HUES64 (cell line): ENCODE results near the gene PSMA7. TPM values are rescaled to one million over a fixed set of nuclear protein-coding genes. Genes with fewer than 3 reads are reported as not detected.

Experiments
- H3K27ac ChIP-seq: 2 replicates; pipeline ENCODE4 v1.7.0; 2013; ENCODE audit warnings: low read depth, low read length, inconsistent platforms
- H3K27me3 ChIP-seq: 2 replicates; pipeline ENCODE4 v1.6.1; 2013; ENCODE audit warnings: mild to moderate bottlenecking, low read length; ENCODE audit not compliant: insufficient read depth
- H3K36me3 ChIP-seq: 2 replicates; pipeline ENCODE4 v1.6.1; 2013; ENCODE audit warnings: mild to moderate bottlenecking, low read length; ENCODE audit not compliant: insufficient read depth
- H3K4me1 ChIP-seq: 2 replicates; pipeline ENCODE4 v1.6.1; 2013; ENCODE audit warnings: mild to moderate bottlenecking, low read length, moderate library complexity; ENCODE audit not compliant: insufficient read depth
- H3K4me3 ChIP-seq: 2 replicates; pipeline ENCODE4 v1.5.1; 2013; ENCODE audit warnings: mild to moderate bottlenecking, low read length, moderate library complexity
- H3K9ac ChIP-seq: 2 replicates; pipeline ENCODE4 v1.6.1; 2013; ENCODE audit warnings: mild to moderate bottlenecking, low read depth, low read length
- H3K9me3 ChIP-seq: 2 replicates; pipeline ENCODE4 v1.6.1; 2013; ENCODE audit warnings: low read depth, low read length; ENCODE audit not compliant: insufficient read depth
- WGBS: fragments of 150-250, 120-280 bp; methylation state at CpG from one replicate; pipeline ENCODE4 v1.1.7; 2013; ENCODE audit warnings: missing lambda C conversion rate; 5-methylcytosine and 5-hydroxymethylcytosine counted together
- polyA plus RNA-seq, 2 experiments: library from polyadenylated mRNA; stranded (reverse); fragments of 50-300 nt; gene quantifications; one replicate each; pipeline ENCODE4 v1.2.3, GENCODE V29; 2013

Gene PSMA7
- 304 TPM for polyA plus RNA-seq (2013, experiment 1 of 2)
- 282 TPM for polyA plus RNA-seq (2013, experiment 2 of 2)

DNA sequence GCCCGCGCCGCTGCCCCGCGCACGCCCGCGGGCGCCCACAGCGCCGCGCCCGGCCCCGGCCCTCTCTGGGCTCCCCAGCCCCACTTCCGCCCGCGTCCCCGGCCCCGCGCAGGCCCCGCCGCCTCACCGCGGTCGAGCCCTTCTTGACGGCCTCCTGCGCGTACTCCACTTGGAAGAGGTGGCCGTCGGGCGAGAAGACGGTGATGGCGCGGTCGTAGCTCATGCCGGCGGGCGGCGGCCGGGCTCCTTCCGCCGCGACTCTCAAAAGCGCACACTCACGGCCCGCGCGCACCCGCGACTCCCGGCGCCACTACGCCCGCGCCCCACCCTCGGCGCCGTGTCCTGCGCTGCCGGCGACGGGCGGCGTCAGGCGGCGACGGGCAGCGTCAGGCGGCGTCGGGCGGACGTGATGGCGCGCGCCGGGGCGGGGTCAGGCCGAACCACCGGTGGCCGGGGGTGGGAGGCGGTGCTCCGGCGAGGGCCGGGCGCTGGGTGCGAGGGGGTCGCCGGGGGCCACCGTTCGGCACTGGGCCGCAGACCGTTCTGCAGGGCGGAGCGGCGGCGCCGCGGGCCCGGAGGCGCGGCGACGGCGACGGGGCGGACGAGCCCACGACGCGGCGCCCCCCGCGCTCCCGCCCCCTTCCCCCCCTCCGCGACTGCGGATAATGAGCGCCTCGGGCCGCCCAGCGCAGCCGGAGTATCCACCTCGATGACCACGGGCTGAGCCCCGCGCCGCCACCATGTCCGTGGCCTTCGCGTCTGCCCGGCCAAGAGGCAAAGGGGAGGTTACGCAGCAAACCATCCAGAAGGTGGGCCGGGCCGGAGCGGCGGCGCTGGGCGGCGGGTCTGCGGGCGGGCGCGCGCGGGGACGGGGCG is at the start of gene PSMA7, which contains the start of gene SS18L1:
TSS of gene PSMA7 (minus strand) at position 314 of the 876 bp plus-strand sequence. CDS start at position 223, 91 bp downstream.
TSS of gene SS18L1 (plus strand) at position 689 of the 876 bp plus-strand sequence. CDS start at position 741, 52 bp downstream.
- no peaks in the 10 kb centered on the region for H3K27me3 ChIP-seq
- H3K36me3 ChIP-seq, result peaks cover 41% of the 10 kb centered on the region
- under 1% methylated on average over 148 of the region's 148 CpGs for WGBS
- H3K9me3 ChIP-seq, result no peaks in the 10 kb centered on the region
- H3K9ac ChIP-seq, result peak within 1 kb of the TSS; percentile 93
- peak within 1 kb of the TSS; percentile 76; the same call in 1 of the 2 replicates for H3K27ac ChIP-seq
- H3K4me1 ChIP-seq, result peaks cover 9% of the 10 kb centered on the region
- peak within 1 kb of the TSS; percentile 66 for H3K4me3 ChIP-seq

DNA sequence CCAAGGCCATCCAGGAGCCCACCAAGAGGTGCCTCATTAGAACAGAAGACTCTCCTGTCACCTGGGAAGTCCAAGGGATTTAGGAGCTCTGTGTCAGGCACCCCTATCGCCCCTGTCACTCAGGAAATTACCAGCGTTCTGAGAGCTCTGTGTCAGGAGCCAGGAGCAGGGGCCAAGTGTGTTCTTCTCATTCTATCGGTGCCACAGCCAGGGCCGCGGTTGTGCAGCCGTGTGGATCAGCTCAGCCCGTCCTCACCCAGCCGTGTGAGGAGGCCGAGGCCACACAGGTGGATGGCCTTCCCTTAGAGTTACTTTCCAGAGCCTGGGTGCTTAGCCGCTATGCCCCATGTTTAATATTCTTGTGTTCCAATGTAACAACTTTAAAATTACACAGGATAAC is 49.4 kb upstream of the PSMA7 start:
- H3K27ac ChIP-seq, result no peak overlapping the region
- H3K36me3 ChIP-seq, result peaks cover 23% of the 10 kb centered on the region
- no peaks in the 10 kb centered on the region for H3K27me3 ChIP-seq
- WGBS, result 93% methylated on average over 9 of the region's 10 CpGs
- H3K9me3 ChIP-seq, result no peaks in the 10 kb centered on the region
- no peaks in the 10 kb centered on the region for H3K4me1 ChIP-seq
- no peak overlapping the region for H3K9ac ChIP-seq
- no peak overlapping the region for H3K4me3 ChIP-seq

DNA sequence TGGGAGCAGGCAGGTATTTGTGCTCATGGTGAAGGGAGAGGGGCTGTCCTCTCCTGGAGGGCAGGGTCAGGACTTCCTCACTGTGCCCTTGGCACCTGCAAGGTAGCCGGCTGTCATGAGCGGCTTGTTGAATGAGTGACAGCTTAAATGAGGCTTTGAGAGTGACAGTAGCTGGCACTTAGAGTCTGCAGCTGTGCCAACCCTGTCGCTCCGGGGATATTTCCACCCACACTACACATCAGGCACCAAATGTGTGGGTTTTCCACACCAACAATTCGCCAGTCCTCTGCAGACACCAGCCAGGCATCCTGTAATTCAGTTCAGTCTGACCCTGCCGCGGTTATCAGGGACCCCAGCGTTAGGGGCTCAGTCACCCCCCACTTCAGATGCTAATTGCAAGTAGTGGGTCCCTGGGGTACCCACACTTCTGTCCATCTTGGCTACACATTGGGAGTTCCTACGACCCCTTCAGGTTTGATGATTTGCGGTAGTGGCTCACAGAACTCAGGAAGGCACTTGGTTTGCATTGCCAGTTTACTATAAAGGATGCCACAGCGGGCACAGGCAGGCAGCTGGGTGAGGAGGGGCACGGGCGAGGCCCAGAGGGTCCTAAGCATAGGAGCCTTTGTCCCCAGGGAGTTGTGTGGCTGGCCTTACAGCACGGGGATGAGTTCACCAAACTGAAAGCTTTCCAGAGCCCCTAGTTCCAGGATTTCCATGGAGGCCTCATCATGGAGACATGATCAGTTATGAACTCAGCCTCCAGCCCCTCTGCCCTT is 48.8 kb upstream of the PSMA7 start:
- Histone ChIP-seq H3K36me3 (peaks cover 18% of the 10 kb centered on the region; the same call in 1 of the 2 replicates), H3K4me3 (no peak overlapping the region), H3K9ac (no peak overlapping the region), H3K27ac (no peak overlapping the region), H3K27me3 (no peaks in the 10 kb centered on the region), H3K9me3 (no peaks in the 10 kb centered on the region), H3K4me1 (no peaks in the 10 kb centered on the region)
- 93% methylated on average over 14 of the region's 14 CpGs for WGBS

DNA sequence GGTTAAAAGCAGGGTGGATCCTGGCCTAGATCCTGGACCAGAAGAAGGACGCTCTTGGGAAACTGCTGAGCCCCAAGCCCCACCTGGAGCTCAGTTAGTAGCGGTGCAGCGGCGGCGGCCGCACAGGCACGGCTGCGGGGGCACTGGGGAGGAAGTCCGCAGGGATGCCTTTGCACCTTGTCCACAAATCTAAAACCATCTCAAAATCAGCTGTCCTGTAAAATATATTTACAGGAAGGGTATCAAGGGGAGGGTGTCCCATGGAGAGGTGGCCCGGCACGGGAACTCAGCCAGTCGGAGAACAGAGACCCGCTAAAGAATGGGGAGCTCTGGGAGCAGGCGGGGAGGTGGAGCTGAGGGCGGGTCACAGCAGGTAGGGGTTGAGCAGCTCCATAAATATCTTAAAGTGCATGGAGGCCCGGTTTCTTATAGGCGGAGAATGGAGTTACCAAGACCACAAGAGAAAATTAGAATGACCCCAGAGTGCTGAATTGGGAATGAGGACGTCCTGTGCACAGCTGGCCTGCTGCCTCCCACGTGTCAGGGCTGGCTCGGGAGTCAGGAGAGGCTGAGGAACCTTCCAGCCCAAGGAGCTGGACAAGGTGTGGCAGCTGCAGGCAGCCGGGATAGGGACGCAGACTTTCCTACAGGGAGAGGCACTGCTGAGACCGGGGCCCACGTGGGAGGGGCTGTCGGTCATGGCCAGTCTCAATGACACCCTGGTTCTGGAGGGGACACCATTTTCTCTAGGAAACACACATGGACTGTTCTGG is 47.6 kb upstream of the PSMA7 start:
- 93% methylated on average over 24 of the region's 25 CpGs for WGBS
- Histone ChIP-seq H3K9me3 (no peaks in the 10 kb centered on the region), H3K27ac (no peak overlapping the region), H3K4me3 (no peak overlapping the region), H3K9ac (no peak overlapping the region), H3K27me3 (no peaks in the 10 kb centered on the region), H3K4me1 (no peaks in the 10 kb centered on the region), H3K36me3 (peaks cover 18% of the 10 kb centered on the region; the same call in 1 of the 2 replicates)

DNA sequence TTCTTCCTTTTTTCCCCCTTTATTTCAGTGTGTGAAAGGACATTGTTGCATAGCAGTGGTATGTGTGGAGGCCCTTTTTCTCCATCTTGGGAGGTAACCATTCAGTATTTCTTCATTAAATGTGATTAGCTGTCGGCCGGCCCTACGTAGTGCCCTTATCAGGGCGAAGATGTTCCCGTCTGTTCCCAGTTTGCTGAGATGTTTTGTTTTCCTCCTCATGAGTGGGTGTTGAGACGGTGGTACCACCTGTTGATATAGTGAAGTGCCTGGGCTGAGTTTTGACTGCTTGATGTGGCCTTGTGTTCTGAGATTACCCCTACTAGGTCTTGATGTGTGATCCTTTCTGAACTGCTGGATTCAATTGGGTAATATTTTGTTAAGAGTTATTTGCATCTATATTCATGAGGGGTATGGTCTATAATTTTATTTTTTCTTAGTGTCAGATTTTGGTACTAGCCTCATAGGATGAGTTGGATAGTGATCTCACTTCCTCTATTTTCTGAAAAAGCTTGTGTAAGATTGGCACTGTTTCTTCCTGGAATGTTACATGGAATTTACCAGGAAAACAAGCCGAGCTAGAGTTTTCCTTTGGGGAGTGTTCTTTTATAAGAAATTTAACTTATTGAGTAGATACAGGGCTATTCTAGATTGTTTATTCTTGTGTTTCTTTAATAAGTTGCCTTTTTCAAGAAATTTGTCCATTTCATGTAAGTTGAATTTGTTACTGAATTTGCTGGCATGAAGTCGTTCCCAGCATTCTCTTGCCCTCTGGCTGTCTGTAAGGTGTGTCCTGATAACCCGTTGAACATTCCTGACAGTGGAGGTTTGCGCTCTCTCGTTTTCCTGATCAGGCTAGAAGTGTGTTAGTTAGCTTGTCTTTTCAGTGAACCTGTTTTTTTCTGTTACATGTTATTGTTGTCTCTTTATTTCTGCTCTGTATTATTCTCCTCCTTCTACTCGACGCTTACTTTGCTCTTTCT is 44.0 kb upstream of the PSMA7 start:
- Histone ChIP-seq H3K27ac (no peak overlapping the region), H3K4me3 (no peak overlapping the region), H3K27me3 (no peaks in the 10 kb centered on the region), H3K9ac (no peak overlapping the region), H3K4me1 (0 out of 2 replicates have a peak, but pooled peaks cover 3% of the 10 kb centered on the region), H3K36me3 (peaks cover 11% of the 10 kb centered on the region; the same call in 1 of the 2 replicates), H3K9me3 (no peaks in the 10 kb centered on the region)
- 91% methylated on average over 13 of the region's 13 CpGs for WGBS

DNA sequence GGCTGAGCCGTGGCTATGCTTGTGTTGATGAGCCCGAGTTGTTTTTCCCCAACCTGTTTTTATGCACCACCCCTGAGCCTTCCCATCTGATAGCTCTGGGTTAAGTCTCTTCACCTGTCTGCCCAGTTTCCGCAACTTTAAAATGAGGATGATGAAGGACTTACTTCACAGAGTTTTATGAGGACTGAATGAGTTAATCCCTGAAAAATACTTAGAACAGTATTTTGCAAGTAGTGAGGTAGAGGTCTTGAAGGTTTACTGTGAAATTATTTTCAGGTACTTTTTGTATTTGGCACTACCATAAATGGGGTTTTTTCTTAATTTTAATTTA is 42.9 kb upstream of the PSMA7 start:
- no peaks in the 10 kb centered on the region for H3K9me3 ChIP-seq
- no peaks in the 10 kb centered on the region for H3K27me3 ChIP-seq
- H3K4me1 ChIP-seq, result peaks cover 10% of the 10 kb centered on the region
- H3K4me3 ChIP-seq, result no peak overlapping the region
- no peak overlapping the region for H3K9ac ChIP-seq
- no peak overlapping the region for H3K27ac ChIP-seq
- H3K36me3 ChIP-seq, result peaks cover 15% of the 10 kb centered on the region; the same call in 1 of the 2 replicates
- 92% methylated on average over 3 of the region's 3 CpGs for WGBS

DNA sequence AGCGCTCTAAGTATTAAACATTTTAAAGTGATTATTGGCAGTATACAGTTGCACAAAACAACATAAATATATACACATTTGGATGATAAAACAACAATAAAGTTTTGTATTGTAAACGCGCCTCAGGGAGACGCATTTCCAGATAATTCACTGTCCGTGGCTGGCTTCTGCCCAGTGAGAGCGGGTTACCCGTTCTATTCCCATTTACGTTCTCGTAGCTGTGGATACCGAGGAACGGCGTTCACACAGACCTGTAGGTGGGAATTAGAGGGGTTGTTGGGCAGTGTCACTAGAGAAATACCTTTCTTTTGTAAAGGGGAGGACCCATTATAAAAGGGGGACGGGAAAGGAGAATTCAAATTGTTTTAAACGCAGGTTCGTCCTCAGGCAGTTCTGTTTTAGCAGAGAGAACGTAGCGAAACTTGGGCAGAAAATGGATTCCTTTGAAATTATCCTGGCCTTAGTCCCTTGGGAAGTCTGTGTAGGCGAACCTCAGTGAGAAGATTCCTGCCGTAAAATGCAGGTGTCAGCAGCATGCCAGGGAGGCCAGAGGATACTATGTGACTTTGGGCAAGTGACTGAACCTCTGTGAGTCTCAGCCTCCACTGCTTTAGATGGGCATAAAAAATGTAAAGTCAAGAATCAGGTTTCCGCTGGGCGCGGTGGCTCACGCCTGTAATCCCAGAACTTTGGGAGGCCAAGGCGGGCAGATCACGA is 40.4 kb upstream of the PSMA7 start:
- Histone ChIP-seq H3K36me3 (peaks cover 24% of the 10 kb centered on the region), H3K4me1 (peaks cover 10% of the 10 kb centered on the region), H3K27me3 (no peaks in the 10 kb centered on the region), H3K9ac (peak overlapping the region; percentile 95), H3K27ac (peak overlapping the region; percentile 95), H3K9me3 (no peaks in the 10 kb centered on the region), H3K4me3 (peak overlapping the region; percentile 91)
- 34% methylated on average over 24 of the region's 25 CpGs for WGBS

DNA sequence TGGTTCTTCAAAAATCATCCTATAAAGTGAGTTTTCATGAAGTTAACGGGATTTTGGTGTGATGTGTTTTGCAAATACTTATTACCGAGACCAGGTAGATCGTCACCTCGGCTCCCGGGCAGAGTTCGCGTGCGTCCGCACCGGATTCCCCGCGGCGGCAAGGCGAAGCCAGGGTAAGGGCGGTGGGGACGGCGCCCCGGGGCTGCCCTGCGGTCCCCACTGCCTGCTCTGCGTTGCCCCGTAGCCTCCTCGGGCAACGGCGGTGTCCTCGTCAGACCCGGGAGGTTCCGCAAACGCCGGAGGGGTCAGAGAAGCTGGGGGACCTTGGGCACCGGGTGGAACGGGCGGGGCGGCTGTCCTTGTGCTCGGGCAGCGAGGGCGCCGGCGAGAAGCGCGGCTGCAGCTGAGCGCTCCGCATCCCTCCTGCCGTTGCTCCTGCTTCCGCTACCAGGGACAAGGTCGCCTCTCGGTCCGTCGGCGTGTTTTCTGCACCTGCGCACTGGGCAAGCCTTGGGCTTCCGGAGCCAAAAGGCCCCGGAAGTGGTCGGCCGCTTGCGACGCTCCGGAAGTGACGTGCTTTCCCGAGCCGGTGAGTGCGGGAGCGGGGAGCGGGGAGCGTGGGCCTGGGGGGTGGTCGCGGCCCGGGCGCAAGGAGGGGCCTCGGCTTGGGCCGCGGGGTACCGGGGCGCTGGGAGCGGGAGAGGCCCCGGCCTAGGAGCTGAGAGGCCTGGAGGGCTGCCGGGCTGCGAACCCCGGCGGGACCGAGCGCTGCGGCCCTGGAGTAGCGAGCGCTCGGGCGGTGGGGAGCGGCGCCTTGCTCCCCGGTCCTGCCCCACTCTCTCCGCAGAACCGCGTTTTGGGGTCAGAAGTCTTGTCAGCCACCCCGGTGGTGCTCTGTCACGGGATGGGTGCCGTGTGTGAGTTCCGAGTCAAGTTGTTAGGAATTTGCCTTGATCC is 39.6 kb upstream of the PSMA7 start, which contains the start of gene MTG2:
TSS of gene MTG2 (plus strand) at position 560 of the 957 bp plus-strand sequence. CDS start 10,393 bp downstream, outside the sequence.
- WGBS, result under 1% methylated on average over 96 of the region's 96 CpGs
- Histone ChIP-seq H3K4me1 (peaks cover 10% of the 10 kb centered on the region), H3K4me3 (peak within 1 kb of the TSS; percentile 91), H3K27ac (peak within 1 kb of the TSS; percentile 95), H3K9ac (peak within 1 kb of the TSS; percentile 95), H3K27me3 (no peaks in the 10 kb centered on the region), H3K36me3 (peaks cover 25% of the 10 kb centered on the region), H3K9me3 (no peaks in the 10 kb centered on the region)

DNA sequence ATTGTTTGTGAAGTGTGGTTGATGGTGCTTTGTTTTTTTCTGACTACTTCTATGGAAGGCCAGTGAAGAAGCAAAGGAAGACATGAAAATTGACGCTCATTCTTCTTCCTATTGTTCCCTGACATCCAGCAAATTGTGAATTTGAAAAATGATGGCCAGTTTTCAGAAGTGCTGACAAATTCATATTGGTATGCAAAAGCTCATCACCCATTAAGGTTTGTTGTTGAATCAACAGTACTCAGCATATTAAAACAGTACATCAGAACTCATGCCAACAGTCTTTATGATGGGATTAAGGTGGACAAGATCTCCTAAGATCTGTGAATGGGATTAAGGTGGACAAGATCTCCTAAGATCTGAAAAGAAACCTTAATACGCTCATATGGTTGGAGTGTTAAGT is 38.6 kb upstream of the PSMA7 start:
- Histone ChIP-seq H3K27ac (peak overlapping the region; percentile 95; the same call in 1 of the 2 replicates), H3K36me3 (peaks cover 29% of the 10 kb centered on the region), H3K27me3 (no peaks in the 10 kb centered on the region), H3K4me3 (peak overlapping the region; percentile 91), H3K4me1 (peaks cover 10% of the 10 kb centered on the region), H3K9ac (peak overlapping the region; percentile 95), H3K9me3 (no peaks in the 10 kb centered on the region)
- WGBS, result 85% methylated on average over 2 of the region's 2 CpGs
